GM18511 (cell line): ENCODE results near the gene C3orf70.
A peak's percentile ranks its signal among the peaks of the same experiment; 100 is the strongest.

ENCODE experiments used
- ATAC-seq: cut with Tn5 transposase; IDR thresholded peaks from one replicate; pipeline ENCODE4 v1.9.1; 2021; ENCODE audit warnings: mild to moderate bottlenecking, moderate library complexity; ENCODE audit not compliant: unreplicated experiment

The C3orf70 gene, protein sequence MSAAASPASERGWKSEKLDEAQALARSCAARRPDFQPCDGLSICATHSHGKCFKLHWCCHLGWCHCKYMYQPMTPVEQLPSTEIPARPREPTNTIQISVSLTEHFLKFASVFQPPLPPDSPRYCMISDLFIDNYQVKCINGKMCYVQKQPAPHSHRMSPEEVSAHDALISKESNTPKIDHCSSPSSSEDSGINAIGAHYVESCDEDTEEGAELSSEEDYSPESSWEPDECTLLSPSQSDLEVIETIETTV

DNA sequence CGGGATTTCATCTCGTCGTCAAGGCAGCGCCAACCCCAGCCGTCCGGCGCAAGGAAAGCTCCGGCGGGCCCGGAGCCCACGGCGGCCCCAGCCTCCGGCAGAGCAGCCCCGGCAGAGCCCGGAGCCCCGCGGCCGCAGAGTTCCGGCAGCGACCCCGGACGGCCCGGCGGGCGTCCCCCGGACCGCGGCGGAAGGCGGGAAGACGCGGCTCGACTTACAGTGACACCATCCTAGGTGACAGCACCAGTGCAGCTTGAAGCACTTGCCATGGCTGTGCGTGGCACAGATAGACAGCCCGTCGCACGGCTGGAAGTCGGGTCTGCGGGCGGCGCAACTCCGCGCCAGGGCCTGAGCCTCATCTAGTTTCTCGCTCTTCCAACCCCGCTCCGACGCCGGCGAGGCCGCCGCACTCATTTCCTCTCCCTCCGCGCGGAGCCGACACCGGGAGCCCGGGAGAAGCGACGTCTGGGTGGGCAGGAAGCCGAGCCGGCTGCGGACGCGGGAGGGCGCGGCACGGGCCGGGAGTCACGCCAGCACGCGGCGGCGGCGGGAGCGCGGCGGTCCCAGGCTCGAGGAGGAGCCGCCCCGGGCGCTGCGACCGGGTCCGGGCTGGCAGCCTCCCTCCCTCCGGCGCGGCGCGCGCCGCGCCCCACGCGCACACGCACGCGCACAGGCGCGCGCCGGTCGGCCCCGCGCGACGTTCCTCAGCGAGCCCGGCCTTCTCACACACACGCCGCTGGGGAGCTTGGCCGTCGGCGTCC lies at the start of gene C3orf70:
Gene C3orf70, minus strand, starts transcription at position 651 of the 761 bp plus-strand sequence. Its CDS starts 237 bp downstream, at position 414.
- ATAC-seq: no peak

DNA sequence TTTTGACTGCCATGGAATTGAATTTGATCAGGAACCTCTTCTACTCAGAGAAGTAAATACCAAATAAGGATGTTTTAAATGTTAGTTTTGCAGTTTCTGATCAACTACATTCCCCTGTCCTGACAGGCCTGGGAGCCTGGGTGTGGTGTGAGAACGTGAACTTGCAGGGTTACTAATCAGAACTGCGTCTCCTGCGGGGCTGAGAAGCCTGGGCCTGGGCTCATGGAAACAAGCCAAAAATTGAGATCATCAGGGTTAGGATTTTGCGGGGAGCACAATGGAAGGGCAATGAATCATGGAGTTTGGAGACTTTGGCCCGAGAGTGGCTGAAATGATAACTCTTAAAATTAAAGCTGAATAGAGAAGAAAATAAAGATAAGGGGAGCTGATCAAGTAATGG lies 47.8 kb upstream of the C3orf70 start:
- ATAC-seq: no peak

DNA sequence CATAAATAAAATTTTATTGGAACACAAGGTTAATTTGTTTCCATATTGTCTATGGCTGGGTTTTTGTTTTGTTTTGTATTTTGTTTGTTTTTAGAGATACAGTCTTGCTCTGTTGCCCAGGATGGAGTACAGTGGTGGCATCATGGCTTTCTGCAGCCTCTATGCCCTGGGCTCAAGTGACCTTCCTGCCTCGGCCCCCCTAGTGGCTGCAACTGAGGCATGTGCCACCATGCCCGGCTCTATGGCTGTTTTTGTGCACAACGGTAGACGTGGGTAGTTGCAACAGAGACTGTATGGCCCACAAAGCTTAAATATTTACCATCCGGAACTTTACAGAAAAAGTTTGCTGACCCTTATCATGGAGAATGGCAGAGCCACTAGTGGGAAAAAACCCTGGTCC lies 46.8 kb upstream of the C3orf70 start:
- no peak for ATAC-seq

DNA sequence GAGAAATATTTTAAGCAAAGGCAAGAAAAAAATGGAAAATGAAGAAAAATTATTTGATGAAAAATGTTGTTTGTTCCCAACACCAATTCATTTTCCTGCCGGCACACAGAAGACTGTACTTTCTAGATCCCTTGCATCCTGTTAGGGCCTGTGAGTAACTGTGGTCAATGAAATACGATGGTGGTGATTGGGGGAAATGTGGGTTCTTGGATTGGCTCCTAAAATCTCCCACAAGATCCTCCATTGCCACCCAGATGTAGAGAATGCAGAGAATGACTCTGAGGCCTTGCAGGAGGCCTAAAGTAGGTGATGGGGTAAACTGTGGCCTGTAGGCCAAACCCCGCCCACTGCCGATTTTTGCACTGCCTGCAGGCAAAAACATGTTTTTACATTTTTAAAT lies 46.3 kb upstream of the C3orf70 start:
- ATAC-seq: no peak

DNA sequence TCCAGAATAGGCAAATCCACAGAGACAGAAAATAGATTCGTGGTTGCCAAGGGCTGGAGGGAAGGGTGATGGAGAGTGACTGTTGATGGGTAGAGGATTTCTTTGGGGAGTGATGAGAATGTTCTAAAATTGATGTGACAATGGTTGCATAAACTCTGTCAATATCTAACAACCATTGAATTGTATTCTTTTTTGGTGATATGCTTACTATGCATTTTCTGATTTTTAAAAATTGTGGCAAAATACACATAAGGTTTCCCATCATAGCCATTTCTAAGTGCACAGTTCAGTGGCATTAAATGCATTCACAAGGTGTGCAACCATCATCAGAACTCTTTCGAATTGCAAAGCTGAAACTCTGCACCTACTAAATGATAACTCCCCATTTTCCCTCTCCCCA lies 44.2 kb upstream of the C3orf70 start:
- ATAC-seq: no peak

DNA sequence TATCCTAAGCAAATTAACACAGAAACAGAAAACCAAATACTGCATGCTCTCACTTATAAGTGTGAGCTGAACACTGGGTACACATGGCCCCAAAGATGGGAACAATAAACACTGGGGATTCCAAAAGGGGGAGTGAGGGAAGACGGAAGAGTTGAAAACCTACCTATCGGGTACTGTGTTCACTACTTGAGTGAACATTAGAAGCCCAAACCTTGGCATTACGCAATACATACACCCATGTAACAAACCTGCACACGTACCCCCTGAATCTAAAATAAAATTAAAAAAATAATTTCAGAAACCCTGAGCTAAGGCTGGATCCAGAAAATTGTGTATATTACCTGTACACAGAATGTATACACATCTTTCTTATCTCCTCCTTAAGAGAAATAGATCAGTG lies 42.8 kb upstream of the C3orf70 start:
- ATAC-seq: no peak

DNA sequence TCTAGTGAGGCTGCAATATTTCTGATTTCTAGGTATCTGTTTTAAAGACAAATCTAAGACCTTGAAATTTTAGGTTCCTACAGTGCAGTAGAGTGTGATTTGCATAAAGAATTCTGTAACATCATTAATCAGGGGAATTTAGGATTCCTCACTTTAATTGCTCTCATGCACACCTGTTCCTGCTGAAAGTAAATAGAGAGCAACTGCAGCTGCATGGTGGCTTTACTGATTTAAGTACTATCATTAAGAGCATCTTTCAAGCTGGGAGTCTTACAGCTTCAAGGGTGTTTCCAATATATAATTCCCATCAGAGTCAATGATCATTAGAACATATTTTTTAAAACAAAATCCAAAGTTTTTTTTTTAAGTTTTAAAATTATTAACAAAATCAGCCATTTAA lies 36.0 kb upstream of the C3orf70 start:
- ATAC-seq: no peak

DNA sequence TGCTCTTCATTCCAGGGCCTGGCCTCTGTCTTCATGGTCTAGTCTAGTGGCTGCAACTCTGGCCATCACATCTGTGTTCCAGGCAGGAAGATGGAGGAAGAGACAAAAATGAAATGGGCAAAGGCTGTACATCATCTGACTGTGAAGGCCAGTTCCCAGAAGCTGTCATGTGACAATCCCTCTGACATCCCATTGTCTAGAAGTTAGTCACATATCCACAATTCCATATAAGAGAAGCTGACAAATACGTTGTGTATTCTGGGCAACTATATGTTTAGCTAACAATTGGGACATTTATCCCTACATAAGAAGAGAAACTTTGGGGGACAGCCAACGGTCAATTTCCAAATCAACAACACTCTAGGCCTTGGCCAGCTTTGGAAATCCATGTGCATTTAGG lies 34.5 kb upstream of the C3orf70 start:
- ATAC-seq: no peak

DNA sequence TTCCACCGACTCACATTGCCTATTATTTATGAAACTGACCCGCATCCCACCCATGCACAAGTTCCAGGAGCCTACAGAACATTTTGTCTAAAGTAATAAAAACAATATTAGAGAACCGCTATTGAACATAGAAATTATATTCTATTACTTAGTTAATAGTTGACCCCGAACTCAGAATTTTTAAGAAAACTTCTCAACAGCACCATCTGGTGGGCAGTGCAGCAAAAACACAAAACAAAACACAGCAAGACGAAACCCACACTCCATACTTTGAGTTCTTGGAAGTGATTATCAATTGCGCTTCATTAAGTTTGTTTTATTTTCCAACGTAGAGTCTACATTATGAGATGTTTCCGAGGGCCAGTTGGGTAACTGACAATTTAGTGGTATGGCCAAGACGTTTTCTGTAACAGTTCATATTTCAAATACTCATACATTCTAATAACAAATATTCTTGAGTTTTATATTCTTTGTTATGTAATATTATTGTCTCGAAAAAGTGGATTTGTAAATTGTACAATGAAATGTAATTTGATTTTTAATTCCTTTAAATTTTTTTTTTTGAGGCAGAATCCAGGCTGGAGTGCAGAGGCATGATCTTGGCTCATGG lies 24.0 kb upstream of the C3orf70 start:
- ATAC-seq: no peak

DNA sequence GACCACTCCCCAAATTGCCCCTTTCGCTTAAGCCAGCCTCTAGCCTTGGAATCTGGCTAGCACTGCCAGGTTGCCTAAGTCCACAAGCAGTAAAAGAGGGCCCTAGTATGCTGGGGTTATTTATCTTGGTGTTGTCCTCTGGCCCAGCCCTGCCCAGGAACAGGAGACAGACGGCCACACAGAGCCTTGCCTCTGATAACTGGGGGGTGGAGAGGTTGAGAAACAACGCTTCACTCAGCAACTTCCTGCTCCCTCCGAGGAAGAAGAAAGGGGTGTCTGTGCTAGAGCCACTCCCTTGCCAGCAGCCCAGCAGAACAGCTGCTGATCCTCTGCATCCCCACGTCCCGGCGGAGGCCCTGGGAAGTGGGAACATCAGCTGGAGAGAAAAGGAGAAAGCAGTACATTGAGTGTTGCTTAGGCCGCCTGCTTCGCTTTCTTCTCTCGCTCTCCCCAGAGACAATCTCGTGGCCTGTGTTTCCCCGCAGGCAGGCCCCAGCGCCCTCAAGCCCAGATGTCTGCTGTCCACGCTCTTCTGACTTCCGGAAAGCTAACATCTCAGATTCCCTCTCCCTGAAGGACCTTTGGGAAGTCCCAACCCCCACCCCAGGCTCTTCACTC lies 22.6 kb upstream of the C3orf70 start:
- ATAC-seq: peak; percentile 80

DNA sequence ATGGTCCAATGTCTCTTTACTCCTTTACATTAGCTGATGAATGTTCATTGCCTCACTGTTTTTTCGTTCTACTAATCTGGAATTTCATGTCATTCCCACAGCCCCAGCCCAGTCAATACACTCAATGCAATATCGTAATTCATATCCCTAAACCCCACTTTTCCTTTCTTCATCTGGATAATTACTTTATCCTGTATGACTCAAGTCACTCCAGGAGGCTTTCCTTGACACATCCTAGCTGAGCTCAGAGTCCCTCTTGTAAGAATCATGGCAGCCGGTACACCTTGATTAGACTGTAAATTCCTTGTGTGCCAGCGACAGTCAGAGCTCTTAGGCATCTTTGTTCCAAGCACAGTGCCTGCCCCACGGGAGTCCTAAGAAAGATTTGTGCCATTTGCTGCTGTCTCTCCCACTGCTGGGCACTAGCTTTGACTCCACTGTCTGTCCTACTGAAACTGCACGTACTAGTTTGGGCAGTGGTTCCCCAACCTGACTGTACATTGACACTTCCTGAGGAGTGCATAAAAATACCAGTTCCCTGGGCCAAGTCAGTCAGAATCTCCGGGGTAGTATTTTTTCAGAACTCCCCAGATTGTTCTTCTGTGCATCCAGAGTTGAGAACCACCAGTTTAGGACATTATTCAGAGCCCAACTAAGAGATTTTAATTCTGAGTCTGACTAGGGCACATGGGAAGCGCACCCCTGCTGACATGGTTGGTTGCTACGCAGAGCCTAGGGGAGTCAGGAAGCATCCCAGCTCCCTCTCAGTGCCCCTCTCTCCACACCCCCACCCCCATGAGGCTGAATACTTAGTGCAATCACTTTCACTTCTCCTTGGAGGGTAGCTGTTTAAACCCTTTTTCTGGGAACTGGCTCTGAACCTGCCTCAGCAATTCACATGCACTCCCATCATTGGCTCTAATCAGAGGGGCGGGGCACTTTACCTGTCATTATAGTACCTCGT lies 19.5 kb upstream of the C3orf70 start:
- ATAC-seq: no peak

DNA sequence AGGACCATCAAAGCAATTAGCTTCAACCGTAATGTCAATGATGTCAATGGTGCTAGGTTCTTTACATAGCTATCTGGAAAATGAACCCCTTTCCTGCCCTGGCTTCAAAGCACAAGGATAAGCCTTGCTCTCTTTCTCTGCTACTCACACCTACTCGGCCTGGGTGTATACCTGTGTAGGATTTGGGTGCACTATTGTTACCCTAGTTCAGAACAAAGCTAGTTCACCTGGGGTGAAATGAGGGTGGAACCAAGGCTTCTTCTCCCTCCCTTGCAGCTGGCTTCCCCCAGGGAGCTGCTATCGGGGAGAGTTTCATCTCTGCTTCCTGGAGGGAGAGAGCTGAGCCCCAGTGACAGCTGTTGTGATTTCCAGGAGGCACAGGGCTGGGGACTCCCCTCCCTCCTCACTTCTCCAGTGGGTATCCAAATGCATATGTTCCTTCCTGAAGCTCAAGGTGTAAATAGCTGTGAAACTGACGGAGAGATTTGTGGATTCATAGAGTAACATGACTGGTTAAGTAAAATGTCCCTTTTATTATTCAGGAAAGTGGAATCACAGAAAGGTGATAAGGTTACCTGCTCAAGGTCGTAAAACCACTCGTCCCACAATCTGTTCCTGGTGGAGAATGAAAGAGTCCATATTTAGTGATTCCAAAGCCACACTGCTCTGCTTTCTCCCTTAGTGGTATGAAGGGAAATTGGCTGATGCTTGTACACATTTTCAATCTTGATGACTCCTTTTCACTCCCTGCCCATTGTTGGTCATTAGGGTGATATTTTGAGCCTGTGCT lies 11.8 kb upstream of the C3orf70 start:
- ATAC-seq: no peak

DNA sequence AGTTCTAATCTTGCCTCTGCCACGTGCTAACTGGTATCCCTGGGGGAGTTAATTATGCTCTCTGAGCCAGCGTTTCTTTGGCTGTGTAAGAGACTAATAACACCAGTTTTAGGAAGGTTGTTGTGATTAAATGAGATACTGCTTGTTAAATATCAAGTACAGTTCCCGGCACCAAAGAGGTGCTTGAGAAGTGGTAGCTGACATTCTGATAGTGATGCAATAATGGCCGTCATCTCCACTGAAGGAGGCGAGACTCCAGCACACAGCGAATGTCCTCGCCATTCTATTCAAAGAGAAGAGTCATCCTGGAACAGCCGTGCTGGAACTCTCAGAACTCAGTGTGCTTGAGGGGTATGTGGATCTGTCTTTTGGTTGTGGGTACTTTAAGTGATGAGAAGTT lies 9.8 kb upstream of the C3orf70 start:
- no peak for ATAC-seq

DNA sequence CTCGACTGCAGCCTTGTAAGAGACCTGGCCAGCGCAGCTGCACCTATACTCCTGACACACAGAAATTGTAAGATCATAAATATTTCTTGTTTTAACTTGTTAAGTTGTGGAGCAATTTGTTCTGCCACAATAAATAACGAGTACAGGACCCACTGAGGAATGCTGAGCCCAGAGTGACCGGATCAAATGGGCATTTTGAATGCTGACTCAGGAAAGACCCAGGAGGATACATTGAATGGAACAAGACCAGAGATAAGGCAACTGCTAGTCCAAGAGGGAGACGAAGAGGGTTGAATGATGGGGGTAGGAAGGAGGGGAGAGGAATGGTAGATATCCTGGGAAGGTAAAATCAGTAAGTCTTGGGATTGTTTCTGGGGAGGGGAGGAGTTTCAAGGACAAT lies 8.9 kb upstream of the C3orf70 start:
- no peak for ATAC-seq

DNA sequence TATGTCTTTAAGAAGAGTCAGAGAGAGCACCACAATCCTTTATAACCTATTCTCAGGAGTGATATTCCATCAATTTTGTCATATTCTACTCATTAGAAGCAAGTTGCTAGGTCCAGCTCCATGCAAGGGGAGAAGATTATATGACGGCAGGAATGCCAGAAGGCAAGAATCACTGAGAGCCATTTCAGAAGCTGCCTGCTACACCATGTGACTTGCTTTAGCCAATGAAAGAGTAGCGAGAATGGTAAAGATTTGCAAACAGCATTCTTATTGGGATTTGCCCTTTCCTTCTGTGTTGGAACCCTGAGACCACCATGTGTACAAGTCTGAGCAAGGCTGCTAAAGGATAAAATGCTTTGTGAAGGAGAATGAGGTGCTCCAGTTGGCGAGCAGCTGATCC lies 4.5 kb upstream of the C3orf70 start:
- ATAC-seq: no peak

DNA sequence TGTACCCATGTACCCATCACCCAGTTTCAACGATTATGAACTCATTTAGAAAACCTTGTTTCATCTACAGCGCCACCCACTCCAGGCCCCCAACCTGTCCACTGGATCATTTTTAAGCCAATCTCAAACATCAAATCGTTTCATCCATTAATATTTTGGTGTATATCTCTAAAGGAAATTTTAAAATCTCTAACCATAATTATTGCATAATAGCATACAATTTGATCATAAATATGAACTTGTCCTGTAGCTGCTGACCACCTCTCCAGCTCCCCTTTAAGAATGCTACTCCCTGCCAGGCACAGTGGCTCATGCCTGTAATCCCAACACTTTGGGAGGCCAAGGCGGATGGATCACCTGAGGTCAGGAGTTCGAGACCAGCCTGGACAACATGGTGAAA lies 2.8 kb upstream of the C3orf70 start:
- ATAC-seq: no peak

DNA sequence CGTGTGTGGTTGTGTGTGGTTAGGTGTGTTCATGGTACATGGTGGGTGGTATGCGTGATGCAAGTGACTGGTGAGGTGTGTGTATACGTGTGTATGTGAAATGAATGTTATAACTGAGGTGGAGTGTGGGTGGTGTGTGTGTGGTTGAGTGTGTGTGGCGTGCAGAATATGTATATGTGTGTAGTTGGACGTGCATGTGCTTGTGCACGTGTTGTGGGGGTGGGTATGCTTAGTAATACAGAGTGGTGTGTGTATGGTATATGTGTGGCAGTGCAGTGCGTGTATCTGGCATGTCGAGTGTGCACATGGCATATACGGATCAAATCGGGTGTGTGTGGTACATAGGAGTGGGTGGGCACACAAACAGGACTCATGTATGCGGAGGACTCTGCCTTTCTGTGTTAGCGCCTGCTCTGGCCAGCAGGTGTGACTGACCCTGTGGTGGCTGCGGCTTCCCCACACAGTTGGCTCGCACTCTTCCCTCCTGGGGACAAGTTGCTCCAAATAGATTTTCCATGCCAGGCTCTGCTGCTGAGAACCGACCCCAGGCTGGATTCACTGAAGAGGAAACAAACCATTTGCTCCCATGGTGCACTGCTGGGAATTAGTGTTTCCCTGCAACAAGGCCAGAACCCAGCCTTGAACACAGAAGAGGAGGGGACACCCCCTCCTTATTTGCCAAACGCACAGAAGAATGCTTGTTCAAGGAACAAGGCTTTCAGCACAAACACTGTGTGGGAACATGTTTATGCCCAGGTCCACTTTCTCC lies 1.2 kb upstream of the C3orf70 start:
- no peak for ATAC-seq

DNA sequence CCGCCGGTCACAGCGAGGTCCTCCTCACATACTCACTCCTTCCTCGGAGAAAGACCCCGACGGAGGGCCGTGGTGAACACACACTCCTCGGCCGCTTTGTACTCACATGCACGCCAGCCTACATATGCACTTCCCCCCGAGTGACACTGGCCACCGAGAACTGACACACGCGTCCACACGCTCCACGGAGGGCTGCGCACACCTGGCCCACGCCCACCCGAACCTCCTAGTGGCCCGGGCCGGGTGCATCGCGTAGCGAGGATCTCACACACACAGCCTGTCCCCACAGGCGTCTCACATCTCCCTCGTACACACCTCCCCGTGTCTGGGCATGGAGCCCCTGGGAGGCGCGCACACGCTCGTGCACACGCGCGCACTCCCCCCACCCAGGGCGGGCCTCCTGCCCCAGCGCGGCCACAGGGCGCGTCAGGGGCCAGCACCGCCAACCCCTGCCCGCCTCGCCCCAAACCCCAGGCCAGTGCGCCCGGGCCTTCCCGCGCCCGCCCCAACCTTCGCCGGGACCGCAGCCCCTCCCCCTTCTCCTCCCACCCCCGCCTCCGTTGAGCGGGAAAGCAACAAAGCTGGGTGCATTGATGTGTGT lies 411 bp upstream of the C3orf70 start:
- no peak for ATAC-seq

DNA sequence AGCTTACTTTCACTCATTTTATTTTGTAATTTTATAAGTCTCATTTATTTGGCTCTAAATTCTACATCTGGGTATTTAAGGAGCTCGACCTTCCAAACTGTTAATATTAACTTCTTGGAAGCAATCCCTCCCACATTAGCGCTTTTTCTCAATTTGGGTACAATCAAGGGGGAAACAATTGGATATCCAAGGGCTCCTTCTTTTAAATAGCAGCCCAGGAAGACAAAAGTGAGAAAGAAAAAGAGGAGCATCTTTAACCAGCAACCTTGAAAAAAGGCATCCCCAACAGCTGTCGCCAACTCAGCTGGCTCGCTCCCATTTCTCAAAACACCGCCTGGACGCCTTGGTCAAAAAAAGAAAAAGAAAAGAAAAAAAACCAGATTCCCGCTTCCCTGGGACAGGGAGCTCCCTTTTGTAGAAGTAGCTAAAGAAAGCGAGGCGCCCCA lies 873 bp downstream of the C3orf70 start:
- ATAC-seq: no peak
